PC-9 (cell line): ENCODE measurements around the gene DNTTIP2. TPM values are rescaled to one million over a fixed set of nuclear protein-coding genes. Genes with fewer than 3 reads are reported as not detected.

Experiments
- BruUV-seq: library from RNA; stranded (reverse); fragments of 400-500 nt; replicated peaks from 2 replicates; lab custom pipeline; 2021; lab: Mats Ljungman, UMichigan
- CTCF ChIA-PET: fragments of 300-600 bp; sonication (Branson Sonifier 250); formaldehyde crosslinking; loops from one replicate; lab custom pipeline; 2022; ENCODE audit warnings: antibody characterized with exemption; lab: Charles Lee
- POLR2A ChIA-PET: fragments of 300-600 bp; sonication (Branson Sonifier 250); formaldehyde crosslinking; loops from one replicate; lab custom pipeline; 2022; ENCODE audit warnings: antibody characterized with exemption; ENCODE audit not compliant: unreplicated experiment; lab: Charles Lee
- DNase-seq, 2 experiments: peaks; one replicate each; pipeline versions ENCODE4 v3.0.0 to v3.0.0-alpha.2; 2015 to 2022; ENCODE audit warnings: mixed read lengths in 1 of 2
- H2AFZ ChIP-seq: fragments of 200-600 bp; sonication (generic); 2 replicates; pipeline ENCODE4 v1.8.1; 2017; ENCODE audit warnings: antibody characterized with exemption
- H3F3A ChIP-seq: fragments of 200-600 bp; sonication (generic); 2 replicates; pipeline ENCODE4 v1.8.1; 2017; ENCODE audit warnings: antibody characterized with exemption, mild to moderate bottlenecking, low read depth; ENCODE audit not compliant: insufficient read depth
- H3K27ac ChIP-seq: fragments of 200-600 bp; sonication (generic); 2 replicates; pipeline ENCODE4 v1.6.1; 2016; ENCODE audit warnings: mixed run types
- H3K27me3 ChIP-seq: fragments of 200-600 bp; sonication (generic); 2 replicates; pipeline ENCODE4 v1.6.1; 2016; ENCODE audit warnings: low read depth, mixed run types; ENCODE audit not compliant: insufficient read depth
- H3K36me3 ChIP-seq: fragments of 200-600 bp; sonication (generic); 2 replicates; pipeline ENCODE4 v1.6.1; 2016; ENCODE audit warnings: low read depth, mixed run types
- H3K4me1 ChIP-seq: fragments of 200-600 bp; sonication (generic); replicated peaks from 2 replicates; pipeline ENCODE4 v1.6.1; 2016; ENCODE audit warnings: mixed run types; ENCODE audit not compliant: insufficient read depth
- H3K4me2 ChIP-seq: fragments of 200-600 bp; sonication (generic); 2 replicates; pipeline ENCODE4 v1.6.1; 2017; ENCODE audit warnings: mixed run types
- H3K4me3 ChIP-seq: fragments of 200-600 bp; sonication (generic); 2 replicates; pipeline ENCODE4 v1.6.1; 2016; ENCODE audit warnings: mixed run types
- H3K79me2 ChIP-seq: fragments of 200-600 bp; sonication (generic); 2 replicates; pipeline ENCODE4 v1.6.1; 2017; ENCODE audit warnings: low read depth, mixed run types
- H3K9me2 ChIP-seq: fragments of 200-600 bp; sonication (generic); 2 replicates; pipeline ENCODE4 v1.8.1; 2017; ENCODE audit warnings: mild to moderate bottlenecking; ENCODE audit not compliant: insufficient read depth
- H3K9me3 ChIP-seq: fragments of 200-600 bp; sonication (generic); 2 replicates; pipeline ENCODE4 v1.8.1; 2016; ENCODE audit warnings: low read depth; ENCODE audit not compliant: insufficient read depth
- H4K20me1 ChIP-seq: fragments of 200-600 bp; sonication (generic); 2 replicates; pipeline ENCODE4 v1.8.1; 2017; ENCODE audit not compliant: insufficient read depth
- CTCF ChIP-seq: fragments of 200-600 bp; sonication (generic); conservative IDR thresholded peaks from 2 replicates; pipeline ENCODE4 v1.6.1; 2017; ENCODE audit warnings: mixed run types, antibody characterized with exemption, mild to moderate bottlenecking, moderate library complexity
- EZH2 ChIP-seq: fragments of 200-600 bp; sonication (generic); IDR thresholded peaks from 2 replicates; pipeline ENCODE4 v1.8.0; 2017; ENCODE audit warnings: antibody characterized with exemption, low read depth
- intact Hi-C: fragments of 100-400 bp; cut with micrococcal nuclease; formaldehyde crosslinking; loops from one replicate; pipeline ENCODE4 v1.10.0; 2022; ENCODE audit not compliant: unreplicated experiment
- total RNA-seq: library from RNA; stranded (reverse); gene quantifications from 2 replicates; pipeline ENCODE4 v1.2.3, GENCODE V29; 2021

Gene DNTTIP2
- total RNA-seq, 1 experiment from 2014 or later = 85.7 TPM

- H3K36me3 ChIP-seq = peaks cover 48% of the 10 kb centered on the region
- H3K27ac ChIP-seq = peak overlapping the region; percentile 95
- H3F3A ChIP-seq = peaks cover 89% of the 10 kb centered on the region
- CTCF ChIA-PET = no interaction called here
- H4K20me1 ChIP-seq = peaks cover 46% of the 10 kb centered on the region
- no peaks in the 10 kb centered on the region for H3K27me3 ChIP-seq
- H2AFZ ChIP-seq = no peak overlapping the region
- H3K4me3 ChIP-seq = peak overlapping the region; percentile 85
- H3K79me2 ChIP-seq = peaks cover 63% of the 10 kb centered on the region
- POLR2A ChIA-PET = interaction anchor here (0.6 kb wide), 1 partner anchor 649 kb away, joined by 6 read pairs; no protein-coding TSS in a partner anchor
- H3K4me2 ChIP-seq = peak overlapping the region; percentile 83
- no peaks in the 10 kb centered on the region for H3K9me3 ChIP-seq
- DNase-seq = no peak
- peaks cover 29% of the 10 kb centered on the region for H3K4me1 ChIP-seq
- BruUV-seq = no TSS peak
- TF ChIP-seq CTCF (no peak), EZH2 (no peak)
- intact Hi-C loops = no loop called here
- H3K9me2 ChIP-seq = no peaks in the 10 kb centered on the region
Observed at GRCh38 chr1:93877529-93877928, 1.5 kb downstream of the DNTTIP2 start.

DNA sequence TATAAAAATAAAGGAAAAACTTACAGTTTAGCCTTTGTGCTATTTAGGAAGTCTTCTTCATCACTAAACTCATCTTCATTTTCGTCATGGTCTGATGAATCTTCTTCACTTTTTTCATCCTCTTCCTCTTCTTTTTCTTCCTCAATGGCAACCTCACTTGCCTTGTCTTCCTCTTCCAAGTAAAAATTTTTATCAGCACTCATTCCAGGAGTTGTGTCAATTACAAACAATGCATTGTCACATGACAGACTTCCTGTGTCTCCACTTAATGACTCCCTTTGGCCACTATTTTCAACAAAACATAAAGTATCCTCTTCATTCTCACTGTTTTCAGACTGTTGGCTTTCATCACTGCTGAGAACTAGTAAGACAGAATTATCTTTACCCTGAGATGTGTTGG, 2.8 kb downstream of the DNTTIP2 start:
- Histone ChIP-seq H3K9me2 (no peaks in the 10 kb centered on the region), H3K9me3 (no peaks in the 10 kb centered on the region), H3K4me1 (peaks cover 29% of the 10 kb centered on the region), H3K36me3 (peaks cover 61% of the 10 kb centered on the region), H4K20me1 (peaks cover 46% of the 10 kb centered on the region), H3K27me3 (no peaks in the 10 kb centered on the region), H3K4me2 (peak overlapping the region; percentile 83), H3K4me3 (peak overlapping the region; percentile 85; the same call in 1 of the 2 replicates), H3K79me2 (peaks cover 63% of the 10 kb centered on the region), H2AFZ (no peak overlapping the region), H3F3A (peaks cover 87% of the 10 kb centered on the region), H3K27ac (0 out of 2 replicates have a peak overlapping the region, but pooled peaks have one; percentile 95)
- POLR2A ChIA-PET = no interaction called here
- TF ChIP-seq EZH2 (no peak), CTCF (no peak)
- DNase-seq = peak in 1 of 2 experiments; percentile 33
- intact Hi-C loops = no loop called here
- BruUV-seq = no TSS peak
- CTCF ChIA-PET = no interaction called here

DNA sequence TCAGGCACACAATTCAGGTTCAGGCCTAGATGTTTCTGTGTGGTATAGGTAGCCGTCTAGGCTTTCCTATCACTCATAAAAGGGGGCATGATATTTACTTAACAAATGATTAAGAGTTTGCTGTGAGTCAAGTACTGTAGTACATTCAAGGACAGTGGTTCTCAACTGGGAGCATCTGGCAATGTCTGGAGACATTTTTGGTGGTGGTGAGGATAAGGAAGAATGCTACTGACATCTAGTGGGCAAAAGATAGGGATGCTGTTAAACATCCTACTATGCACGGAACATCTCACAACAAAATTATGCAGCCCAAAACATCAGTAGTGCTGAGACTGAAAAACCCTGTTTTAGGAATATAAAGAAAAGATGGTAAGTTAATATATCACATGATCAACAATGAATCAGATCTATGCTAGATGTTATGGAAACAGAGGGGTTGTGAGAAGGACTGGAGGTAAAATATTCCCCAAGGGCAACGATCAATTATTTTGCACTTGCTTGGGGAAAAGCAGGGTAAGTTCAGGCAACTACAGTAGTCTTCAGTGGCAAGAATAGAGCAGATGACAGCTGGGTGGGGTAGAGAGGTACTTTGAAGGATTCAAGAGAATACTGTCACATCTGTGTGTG, 4.9 kb downstream of the DNTTIP2 start:
- H3K4me1 ChIP-seq = peaks cover 22% of the 10 kb centered on the region
- CTCF ChIA-PET = no interaction called here
- intact Hi-C loops = no loop called here
- no peak overlapping the region for H3K4me2 ChIP-seq
- DNase-seq = peak in 1 of 2 experiments; percentile 52
- H3K9me2 ChIP-seq = no peaks in the 10 kb centered on the region
- H3K9me3 ChIP-seq = no peaks in the 10 kb centered on the region
- H3K27me3 ChIP-seq = no peaks in the 10 kb centered on the region
- peaks cover 46% of the 10 kb centered on the region for H4K20me1 ChIP-seq
- peaks cover 57% of the 10 kb centered on the region for H3K79me2 ChIP-seq
- no peak overlapping the region for H3K27ac ChIP-seq
- H3K36me3 ChIP-seq = peaks cover 79% of the 10 kb centered on the region
- no TSS peak for BruUV-seq
- no peak overlapping the region for H2AFZ ChIP-seq
- no peak overlapping the region for H3K4me3 ChIP-seq
- peaks cover 84% of the 10 kb centered on the region for H3F3A ChIP-seq
- POLR2A ChIA-PET = no interaction called here
- peak; percentile 84 for TF ChIP-seq CTCF
- no peak for TF ChIP-seq EZH2
